IPS DF 4.7 (cell line): ENCODE results near the gene C1QTNF5.
A peak's percentile ranks its signal among the peaks of the same experiment; 100 is the strongest.

Source experiments
- DNase-seq: peaks from one replicate; pipeline ENCODE4 v3.0.0-alpha.2; 2013; ENCODE audit warnings: low spot score; ENCODE audit errors: extremely low read depth

Gene C1QTNF5

DNA sequence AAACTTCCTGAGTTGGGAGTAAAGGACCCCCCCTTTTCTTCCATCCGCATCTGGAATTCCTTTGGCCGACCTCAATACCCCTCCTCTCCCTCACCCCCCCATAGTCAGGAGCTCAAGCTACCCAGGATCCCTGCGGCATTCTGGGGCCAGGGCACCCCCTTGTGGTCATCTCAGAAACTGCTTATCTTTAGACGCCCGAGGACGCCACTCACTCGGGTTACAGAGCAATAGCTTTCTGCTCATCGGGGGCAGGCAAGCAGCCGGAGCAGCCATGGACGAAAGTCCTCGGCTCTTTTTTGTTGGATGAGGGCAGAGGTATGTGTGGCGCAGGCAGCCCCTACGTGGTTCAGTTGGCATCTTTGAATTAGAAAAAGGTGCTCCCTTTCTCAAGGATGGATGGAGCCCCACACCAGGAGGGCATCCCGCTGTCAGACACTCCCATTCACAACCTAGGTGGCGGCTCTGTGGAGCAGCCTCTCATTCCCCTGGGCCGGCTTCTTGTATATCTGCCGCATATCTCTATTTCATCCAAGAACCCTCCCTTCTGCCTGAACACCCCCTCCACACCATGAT is 2.3 kb downstream of the C1QTNF5 start:
- DNase-seq, result no peak

DNA sequence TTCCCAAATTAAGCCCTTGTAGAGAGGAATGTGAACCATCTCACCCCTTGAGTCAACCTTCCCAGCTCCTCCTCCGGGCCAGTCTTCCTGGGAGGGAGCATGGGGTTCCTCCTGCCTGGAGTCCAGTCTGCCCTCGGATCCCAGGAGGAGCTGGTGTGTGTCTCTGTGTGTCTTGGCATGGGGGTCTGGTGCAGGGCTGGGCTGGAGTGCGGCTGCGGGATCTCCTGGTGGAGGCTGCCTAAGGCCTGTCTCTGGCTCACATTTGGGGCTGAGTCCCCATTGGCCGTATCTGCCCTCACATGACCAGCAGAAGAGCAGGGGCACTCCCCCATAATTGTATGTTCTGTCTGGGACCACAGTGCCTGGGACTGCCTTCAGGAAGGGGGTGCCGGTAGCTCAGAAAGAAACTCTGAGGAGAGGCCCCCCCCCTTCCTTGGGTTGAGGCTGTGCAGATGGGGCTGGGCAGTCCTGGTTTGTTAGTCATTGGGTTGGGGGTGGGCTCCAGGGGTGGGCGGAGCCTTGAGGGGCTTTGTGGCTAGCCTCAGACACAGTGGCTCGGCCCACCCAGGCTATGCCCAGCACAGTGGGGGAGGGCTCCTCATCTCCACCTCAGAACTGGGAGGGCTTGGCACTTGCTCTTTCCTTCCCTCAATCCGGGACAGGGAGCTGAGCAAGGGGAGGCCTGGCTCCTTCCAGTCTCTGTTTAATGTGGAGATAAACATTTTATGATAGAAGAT is 2.9 kb downstream of the C1QTNF5 start:
- DNase-seq, result no peak

DNA sequence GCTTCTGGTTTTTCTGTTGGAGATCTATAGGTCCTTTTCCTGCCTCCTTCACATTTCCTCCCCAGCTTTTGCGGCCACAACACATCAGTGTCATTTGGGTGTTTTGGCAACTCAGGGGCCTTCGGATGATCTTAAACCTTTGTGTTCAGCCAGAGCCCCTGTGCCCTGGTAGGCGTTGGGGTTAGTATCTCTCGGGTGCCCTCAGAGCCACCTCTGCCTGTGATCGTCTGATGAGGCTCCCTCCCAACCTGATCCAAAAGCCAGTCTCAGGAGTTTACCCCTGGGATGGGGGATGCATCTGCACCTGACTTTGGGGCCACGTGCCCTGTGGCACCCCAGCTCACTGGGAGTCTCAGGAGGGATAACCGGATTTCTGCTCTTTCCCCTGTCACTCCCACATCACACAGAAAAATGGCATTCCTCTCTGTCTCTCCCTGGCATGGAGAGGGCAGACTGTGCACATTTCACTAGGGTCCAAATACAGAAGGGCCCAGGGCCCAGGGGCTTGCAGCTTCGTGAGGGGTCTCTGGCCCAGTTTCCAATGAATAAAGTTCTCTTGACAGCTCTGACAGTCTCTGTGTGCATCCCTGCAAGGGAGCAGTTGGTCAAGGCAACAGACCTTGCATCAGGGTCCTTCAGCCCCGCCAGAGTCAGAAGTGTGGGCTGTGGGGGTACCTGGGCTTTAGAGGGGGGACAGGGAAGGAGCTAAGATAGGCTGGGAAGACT is 3.8 kb downstream of the C1QTNF5 start:
- DNase-seq, result no peak

DNA sequence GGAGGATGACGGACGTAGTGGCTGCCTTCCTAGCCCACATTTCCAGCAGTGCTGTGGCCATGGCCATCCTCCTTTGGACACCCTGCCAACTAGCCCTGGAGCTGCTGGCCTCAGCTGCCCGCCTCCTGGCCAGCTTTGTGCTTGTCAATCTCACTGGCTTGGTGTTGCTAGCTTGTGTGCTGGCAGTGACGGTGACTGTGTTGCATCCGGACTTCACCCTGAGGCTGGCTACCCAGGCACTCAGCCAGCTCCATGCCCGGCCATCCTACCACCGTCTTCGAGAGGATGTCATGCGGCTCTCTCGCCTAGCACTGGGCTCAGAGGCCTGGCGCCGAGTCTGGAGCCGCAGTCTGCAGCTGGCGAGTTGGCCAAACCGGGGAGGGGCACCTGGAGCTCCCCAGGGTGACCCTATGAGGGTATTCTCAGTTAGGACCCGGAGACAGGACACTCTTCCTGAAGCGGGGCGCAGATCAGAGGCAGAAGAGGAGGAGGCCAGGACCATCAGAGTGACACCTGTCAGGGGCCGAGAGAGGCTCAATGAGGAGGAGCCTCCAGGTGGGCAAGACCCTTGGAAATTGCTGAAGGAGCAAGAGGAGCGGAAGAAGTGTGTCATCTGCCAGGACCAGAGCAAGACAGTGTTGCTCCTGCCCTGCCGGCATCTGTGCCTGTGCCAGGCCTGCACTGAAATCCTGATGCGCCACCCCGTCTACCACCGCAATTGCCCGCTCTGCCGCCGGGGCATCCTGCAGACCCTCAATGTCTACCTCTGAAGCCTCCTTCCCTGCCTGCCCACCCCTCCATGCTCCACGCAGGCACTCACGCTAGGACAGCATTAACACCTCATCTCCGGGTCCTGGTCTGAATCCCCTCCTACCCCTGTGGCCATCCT is 4.8 kb downstream of the C1QTNF5 start:
- no peak for DNase-seq

DNA sequence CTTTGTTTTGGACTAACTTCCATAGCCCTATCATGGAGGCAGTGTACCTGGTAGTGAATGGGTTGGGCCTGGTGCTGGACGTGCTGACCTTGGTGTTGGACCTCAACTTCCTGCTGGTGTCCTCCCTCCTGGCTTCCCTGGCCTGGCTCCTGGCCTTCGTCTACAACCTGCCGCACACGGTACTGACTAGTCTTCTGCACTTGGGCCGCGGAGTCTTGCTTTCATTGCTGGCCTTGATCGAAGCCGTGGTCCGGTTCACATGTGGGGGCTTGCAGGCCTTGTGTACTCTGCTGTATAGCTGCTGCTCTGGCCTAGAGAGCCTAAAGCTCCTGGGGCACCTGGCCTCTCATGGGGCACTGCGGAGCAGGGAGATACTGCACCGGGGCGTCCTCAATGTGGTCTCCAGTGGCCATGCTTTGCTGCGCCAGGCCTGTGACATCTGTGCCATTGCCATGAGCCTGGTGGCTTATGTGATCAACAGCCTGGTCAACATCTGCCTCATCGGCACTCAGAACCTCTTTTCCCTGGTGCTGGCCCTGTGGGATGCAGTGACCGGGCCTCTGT is 5.5 kb downstream of the C1QTNF5 start:
- DNase-seq, result no peak

DNA sequence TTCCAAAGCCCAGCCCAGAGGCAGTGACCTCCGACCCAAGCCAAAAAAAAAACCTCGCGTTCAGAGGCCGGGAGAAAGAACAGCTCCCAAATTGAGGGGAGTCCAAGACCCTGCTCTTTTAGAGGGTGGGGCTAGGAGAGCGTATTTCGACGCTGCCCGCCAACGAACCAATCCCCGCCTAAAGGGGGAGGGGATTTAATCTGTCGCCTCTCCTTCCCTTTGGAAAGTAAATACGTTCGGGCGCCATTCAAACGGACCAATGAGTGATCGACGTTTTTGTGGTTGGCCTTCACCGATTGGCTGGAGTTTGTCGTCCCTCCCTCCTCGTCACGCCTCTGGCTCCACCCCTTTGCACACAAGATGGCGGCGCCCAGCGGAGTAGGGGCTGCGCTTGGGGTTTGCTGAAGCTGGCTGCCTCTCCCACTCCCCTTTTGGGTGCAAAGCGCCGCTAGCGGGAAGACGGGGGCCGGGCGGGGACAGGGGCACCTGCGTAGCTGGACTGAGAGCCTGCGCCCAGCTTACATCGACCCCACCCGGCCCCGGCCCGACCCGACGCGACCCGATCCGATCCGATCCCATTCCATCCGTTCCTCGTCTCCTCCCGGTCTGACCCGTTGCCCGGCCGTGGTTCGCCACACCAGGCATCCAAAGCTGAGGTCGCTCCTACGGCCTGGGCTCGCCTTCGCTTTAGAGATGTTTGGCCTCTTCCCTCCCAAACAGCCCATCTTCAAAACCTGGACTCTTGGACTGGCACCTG is 6.3 kb downstream of the C1QTNF5 start, which contains the start of gene RNF26:
Gene RNF26, plus strand, starts transcription at position 354 of the 757 bp plus-strand sequence. CDS start 596 bp downstream, outside the sequence.
- DNase-seq, result peak; percentile 95

DNA sequence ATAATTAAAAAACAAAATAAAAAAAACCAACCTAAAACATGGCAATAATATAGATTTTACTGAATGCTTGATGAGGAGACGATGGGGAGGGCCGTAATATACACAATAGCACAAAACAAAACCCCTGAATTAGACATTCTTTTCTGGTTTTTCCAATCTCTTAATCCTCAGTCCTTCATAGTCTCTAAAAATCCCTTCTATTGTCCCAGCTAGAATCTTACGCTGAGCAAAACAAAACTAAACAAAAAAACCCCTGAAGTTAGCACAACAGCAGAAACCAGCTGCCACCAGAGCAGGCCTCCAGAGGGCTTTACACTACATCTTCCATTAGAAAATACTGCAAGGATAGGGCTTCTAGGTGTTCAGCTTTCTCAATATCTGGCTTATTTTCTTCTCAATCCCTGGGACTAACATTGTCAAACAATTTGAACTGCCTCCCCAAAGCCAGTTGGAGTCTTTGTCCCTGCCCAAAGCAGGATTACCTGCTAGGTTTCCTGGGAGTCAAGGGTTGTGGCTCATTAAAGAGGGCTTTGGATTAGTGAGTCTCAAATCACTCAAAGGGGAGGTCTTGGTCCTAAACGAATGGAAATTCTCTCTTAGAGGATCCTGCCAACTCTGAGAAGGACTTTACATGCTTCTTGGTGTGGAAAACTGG is 8.4 kb downstream of the C1QTNF5 start:
- no peak for DNase-seq

DNA sequence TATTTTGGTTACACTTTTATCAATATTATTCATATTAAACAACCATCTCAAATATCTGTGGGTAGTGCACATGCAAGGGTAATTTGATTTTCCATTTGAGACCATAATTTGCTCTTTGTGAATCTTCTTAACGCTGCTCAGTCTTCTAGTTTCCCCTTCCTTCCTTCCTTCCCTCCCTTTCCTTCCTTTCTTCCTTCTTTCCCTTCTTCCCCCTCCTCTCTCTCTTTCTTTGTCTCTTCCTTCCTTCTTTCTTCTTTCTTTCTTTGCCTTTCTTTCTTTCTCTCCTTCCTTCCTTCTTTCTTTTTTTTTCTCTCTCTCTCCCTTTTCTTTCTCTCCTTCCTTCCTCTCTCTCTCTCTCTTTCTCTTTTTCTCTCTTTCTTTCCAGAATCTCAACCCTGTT is 10.4 kb downstream of the C1QTNF5 start:
- DNase-seq, result no peak

DNA sequence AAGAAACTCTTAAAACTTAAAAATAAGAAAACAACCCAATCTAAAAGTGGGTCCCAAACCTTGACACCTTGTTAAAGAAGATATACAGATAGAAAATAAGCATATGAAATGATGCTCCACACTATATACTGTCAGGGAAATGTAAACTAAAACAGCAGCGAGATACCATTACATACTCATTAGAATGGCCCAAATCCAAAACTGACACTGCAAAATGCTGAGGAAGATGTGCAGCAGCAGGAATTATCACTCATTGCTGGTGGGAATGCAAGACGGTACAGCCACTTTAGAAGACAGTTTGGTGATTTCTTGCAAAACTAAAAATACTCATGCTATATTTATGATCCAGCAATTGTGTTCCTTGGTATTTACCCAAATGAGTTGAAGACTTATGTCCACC is 11.4 kb downstream of the C1QTNF5 start:
- DNase-seq, result no peak

DNA sequence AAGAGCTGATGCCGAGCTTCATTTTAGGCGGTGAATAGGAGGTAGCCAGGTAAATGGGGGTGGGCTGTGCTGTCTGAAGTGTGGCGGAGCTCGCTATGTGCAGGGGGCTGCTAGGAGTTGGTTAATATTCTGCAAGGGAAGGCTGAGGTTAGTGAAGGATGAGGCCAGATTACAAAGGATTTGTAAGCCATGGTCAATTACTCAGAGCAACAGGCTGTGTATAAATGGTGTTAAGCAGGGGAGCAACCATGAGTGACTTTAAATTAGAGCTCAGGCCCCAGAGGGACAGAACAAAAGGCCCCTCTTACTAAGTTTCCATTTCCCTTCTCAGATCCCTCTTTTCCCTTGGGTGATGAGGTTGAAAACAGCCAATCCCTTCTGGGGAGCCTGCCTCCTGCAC is 16.5 kb downstream of the C1QTNF5 start:
- DNase-seq, result no peak

DNA sequence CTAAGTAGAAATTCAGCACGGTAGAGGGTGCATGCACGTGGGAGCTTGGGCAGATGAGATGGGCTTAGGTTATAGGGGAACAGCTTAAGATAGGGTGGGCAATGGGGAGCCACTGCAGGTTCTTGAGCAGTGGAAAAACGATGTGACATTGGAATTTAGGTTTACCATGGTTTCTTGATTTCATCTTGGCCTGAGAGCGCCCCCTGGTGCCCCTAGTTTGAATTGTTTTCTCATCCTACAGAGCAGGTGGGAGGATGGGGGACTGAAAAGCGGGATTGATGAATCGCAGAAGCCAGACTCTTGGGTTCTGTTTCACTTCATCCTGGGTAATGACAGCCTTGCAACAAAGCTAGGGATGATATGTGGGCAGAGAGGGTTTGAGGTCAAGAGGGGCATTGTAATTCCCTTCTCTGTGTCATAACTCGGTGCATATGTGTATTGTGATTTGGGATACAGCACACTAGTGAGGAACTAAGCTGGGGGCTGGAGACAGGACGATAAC is 17.1 kb downstream of the C1QTNF5 start:
- no peak for DNase-seq

DNA sequence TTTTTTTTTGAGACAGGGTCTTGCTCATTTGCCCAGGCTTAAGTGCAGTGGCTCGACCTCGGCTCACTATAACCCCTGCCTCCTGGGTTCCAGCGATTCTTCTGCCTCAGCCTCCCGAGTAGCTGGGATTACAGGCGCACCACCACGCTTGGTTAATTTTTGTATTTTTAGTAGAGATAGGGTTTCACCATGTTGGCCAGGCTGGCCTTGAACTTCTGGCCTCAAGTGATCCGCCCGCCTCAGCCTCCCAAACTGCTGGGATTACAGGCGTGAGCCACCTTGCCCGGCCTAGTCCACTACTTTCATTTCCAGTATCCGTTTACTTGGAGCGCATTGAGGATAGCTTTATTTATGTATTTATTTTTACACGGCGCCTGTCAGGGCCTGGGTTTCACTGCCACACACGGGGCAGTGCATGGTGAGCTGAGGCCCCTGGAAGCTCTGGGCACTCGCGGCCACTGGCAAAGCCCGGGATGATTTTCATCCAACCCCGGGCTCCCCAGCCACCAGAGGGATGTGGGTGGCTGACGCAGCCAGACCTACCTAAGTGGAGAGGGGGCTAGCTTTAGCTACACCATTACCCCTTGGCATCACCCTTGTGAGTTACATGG is 17.7 kb downstream of the C1QTNF5 start:
- DNase-seq, result no peak

DNA sequence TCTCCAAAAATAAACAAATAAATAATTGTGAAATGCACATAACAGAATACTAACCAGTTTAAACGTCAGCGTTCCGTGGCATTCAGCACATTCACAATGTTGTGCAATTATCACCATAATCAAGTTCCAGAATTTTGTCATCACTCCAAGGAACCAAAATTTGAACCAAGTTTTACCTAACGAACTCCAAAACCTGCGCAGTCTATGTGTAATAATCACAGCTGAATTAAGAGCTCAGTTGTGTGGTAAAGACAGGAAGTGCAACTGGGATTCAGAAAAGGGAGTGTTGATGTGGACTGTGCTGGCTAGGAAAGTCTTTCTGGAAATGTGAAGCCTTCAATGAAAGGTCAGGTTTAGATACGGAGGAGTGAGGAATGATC is 18.3 kb downstream of the C1QTNF5 start:
- no peak for DNase-seq

DNA sequence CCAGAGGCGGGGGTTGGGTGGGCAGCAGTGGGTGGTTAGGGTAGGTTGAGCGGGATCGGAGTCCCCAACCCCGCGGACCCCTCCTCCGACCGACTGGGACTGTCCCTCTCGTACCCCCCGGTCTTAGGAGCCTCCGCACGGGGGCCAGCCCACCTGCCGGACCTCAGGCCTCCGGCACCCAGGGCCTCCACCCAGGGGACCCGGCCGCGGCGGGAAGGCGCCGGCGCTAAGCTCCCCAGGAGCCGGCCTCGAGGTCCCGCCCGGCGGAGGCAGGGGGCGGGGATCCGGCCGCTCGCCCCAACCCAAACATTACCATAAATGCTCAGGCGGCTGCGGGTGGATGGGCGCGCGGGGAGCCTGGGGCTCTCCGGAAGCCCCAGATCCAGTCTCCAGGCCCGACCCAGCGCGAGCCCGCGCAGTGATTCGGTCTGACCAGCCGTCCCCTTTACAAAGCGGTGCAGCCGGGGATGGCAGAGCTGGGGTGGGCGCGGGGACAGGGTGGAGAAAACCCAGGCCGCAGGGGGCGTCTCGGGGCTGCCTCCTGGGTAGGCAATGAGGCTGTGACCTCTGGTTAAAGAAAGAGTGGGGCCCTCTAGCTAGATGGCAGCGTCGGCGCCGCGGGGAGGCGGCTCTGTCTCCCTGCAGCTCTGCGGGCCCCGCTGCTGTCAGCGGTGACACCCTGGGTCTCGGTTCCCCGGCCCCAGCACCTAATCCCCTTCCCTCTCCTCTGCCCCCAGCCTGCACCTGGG is 19.7 kb downstream of the C1QTNF5 start:
- DNase-seq, result no peak

DNA sequence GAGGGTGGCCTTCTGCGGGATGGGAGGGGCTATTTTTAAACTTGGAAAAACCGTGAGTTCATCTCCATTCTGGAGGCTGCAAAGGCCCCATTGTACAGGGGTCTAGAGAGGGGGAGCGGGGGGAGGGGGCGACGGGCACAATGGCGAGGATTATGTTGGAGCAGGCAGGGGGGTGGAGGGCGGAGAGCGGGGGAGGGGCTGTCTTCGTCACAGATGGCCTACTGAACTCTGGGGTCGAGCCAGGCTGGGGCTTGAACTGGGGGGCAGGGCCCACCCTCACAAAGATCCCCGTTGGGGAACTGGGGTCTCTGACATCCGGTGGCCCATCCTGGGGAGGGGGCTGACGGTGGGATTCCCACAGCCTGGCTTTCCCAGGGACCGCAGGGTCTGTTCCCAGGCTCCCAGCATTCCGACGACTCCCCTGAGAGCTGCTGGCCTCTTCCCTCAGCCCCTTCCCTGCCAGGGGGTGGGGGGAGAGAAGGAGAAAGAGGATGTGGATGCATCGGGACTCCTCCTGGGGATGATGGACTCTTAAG is 20.4 kb downstream of the C1QTNF5 start:
- no peak for DNase-seq

DNA sequence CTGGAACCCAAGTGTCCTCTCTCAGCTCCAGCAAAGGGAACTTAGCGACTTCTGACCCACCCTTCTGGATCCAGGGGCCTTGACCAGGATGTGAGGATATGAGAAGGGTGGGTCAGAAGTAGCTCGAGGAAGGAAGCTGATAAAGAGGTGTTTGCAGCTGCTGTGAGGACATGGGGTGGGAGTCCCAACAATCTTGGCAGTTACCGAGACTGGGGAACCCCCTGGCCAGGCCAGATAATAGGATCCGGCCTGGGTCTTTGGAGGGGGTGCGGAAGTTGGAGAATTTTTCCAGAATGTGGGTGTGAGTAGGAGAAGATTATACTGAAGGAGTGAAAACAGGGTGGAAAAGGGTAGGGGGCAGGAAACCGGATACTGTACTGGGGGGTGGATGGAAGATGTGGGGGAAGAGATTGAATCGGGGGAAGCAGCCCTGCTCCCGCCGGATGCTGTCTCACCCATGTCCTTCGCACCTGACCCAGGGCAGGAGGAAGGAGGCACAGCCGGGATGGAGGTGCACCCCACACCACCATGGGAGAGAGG is 20.9 kb downstream of the C1QTNF5 start:
- no peak for DNase-seq

DNA sequence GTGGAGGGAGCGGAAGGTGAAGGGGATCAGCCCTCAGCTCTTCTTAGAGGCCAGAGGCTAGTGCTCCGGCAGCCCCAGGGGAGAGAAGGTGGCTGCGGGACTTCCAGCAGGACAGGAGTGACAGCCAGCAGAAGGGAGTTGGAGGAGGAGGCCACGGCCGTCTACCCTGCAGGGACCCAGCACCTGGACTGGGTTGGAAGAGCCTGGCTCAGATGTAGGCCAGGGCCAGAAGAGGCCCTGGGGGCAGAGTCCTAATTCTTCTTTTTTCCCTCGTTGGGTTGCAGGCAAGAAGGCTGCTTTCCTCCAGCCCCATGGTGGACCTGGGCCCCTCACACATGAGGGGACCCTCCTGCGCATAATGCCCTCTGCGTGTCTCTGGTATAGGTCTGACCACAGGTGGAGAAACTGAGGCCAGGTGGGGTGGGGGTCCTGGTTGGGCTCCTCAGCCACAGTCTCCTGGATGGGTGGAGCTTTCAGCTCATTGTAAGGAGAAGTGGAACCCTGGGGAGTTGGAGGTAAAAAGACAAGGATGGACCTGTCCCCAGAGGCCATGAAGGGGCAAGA is 21.5 kb downstream of the C1QTNF5 start:
- no peak for DNase-seq
